Activated CD8-positive, alpha-beta T cell treated with anti-CD3 and anti-CD28 coated beads for 36 hours (primary cell): ENCODE results near the gene AATF. TPM values are rescaled to one million over a fixed set of nuclear protein-coding genes. Genes with fewer than 3 reads are reported as not detected.

ENCODE experiments used
- ATAC-seq: fragments of 200-7000 bp; cut with Tn5 transposase; one replicate; pipeline ENCODE4 v1.10.0; 2021; ENCODE audit warnings: mild to moderate bottlenecking, moderate library complexity
- CTCF ChIA-PET: fragments of 350-600 bp; sonication (Branson Sonifier 250); formaldehyde crosslinking; loops from one replicate; lab custom pipeline; 2021; ENCODE audit warnings: antibody characterized with exemption; lab: Charles Lee
- POLR2A ChIA-PET: fragments of 350-600 bp; sonication (Branson Sonifier 250); formaldehyde crosslinking; loops from one replicate; lab custom pipeline; 2021; ENCODE audit warnings: antibody characterized with exemption; lab: Charles Lee
- DNase-seq: peaks from one replicate; pipeline ENCODE4 v3.0.0-alpha.2; 2020
- H3K27ac Mint-ChIP-seq: one replicate; pipeline ENCODE4 v1.8.0; 2021; ENCODE audit warnings: mild to moderate bottlenecking, mixed read lengths
- H3K27me3 Mint-ChIP-seq: one replicate; pipeline ENCODE4 v1.8.0; 2021; ENCODE audit warnings: mixed read lengths
- H3K36me3 Mint-ChIP-seq: one replicate; pipeline ENCODE4 v1.8.0; 2021; ENCODE audit warnings: low read depth, mixed read lengths
- H3K4me1 Mint-ChIP-seq: one replicate; pipeline ENCODE4 v1.8.0; 2021; ENCODE audit warnings: low read depth, mixed read lengths
- H3K4me3 Mint-ChIP-seq: one replicate; pipeline ENCODE4 v1.8.0; 2021; ENCODE audit warnings: mild to moderate bottlenecking, moderate library complexity, mixed read lengths
- H3K9me3 Mint-ChIP-seq: one replicate; pipeline ENCODE4 v1.8.0; 2021; ENCODE audit warnings: mixed read lengths
- CTCF ChIP-seq: fragments of 200-600 bp; IDR thresholded peaks from one replicate; pipeline ENCODE4 v1.8.0; 2022; ENCODE audit warnings: antibody characterized with exemption, mild to moderate bottlenecking
- intact Hi-C: fragments of 100-400 bp; cut with micrococcal nuclease; formaldehyde crosslinking; loops from one replicate; pipeline ENCODE4 v1.10.0; 2022
- total RNA-seq, 2 experiments: library from RNA; stranded (reverse); gene quantifications; one replicate each; pipeline ENCODE4 v1.2.3, GENCODE V29; 2021

AATF gene
- total RNA-seq, 2 experiments from 2014 or later, result 81.8 to 90.3 TPM

- no peak for TF ChIP-seq CTCF
- Mint-ChIP-seq H3K27ac (no peak overlapping the region), H3K27me3 (no peaks in the 10 kb centered on the region)
Observed at GRCh38 chr17:37096071-37096470, 147.3 kb downstream of the AATF start.

GRCh38 chr17:37097154-37097553 lies 148.4 kb downstream of the AATF start:
- Mint-ChIP-seq H3K27me3 (no peaks in the 10 kb centered on the region), H3K27ac (no peak overlapping the region), H3K4me1 (no peaks in the 10 kb centered on the region), H3K4me3 (no peak overlapping the region), H3K36me3 (peaks cover 47% of the 10 kb centered on the region), H3K9me3 (no peaks in the 10 kb centered on the region)
- no peak for TF ChIP-seq CTCF
- no peak for ATAC-seq
- DNase-seq, result no peak
- POLR2A ChIA-PET, result no interaction called here
- intact Hi-C loops, result no loop called here
- CTCF ChIA-PET, result interaction anchor here (1.4 kb wide), 1 partner anchor 471 kb away, joined by 3 read pairs; no protein-coding TSS in a partner anchor

More at GRCh38 chr17:37096071-37096470, 147.3 kb downstream of the AATF start:
- POLR2A ChIA-PET, result interaction anchor here (0.7 to 1.0 kb wide), 2 partner anchors 9 to 69 kb away, joined by 3 to 5 read pairs; no protein-coding TSS in a partner anchor
- no peaks in the 10 kb centered on the region for H3K9me3 Mint-ChIP-seq
- ATAC-seq (no peak), DNase-seq (no peak)
- peaks cover 44% of the 10 kb centered on the region for H3K36me3 Mint-ChIP-seq
- no peak overlapping the region for H3K4me3 Mint-ChIP-seq
- H3K4me1 Mint-ChIP-seq, result peaks cover 2% of the 10 kb centered on the region
- intact Hi-C loops, result no loop called here
- CTCF ChIA-PET, result interaction anchor here (0.8 kb wide), 1 partner anchor 48 kb away, joined by 3 read pairs; no protein-coding TSS in a partner anchor

GRCh38 chr17:37098152-37098551 lies 149.4 kb downstream of the AATF start:
- ChIA-PET POLR2A (no interaction called here), CTCF (interaction anchor here (1.4 kb wide), 1 partner anchor 472 kb away, joined by 3 read pairs; no protein-coding TSS in a partner anchor)
- Mint-ChIP-seq H3K36me3 (peaks cover 46% of the 10 kb centered on the region), H3K27me3 (no peaks in the 10 kb centered on the region), H3K4me3 (no peak overlapping the region), H3K4me1 (no peaks in the 10 kb centered on the region), H3K27ac (no peak overlapping the region), H3K9me3 (no peaks in the 10 kb centered on the region)
- ATAC-seq, result no peak
- intact Hi-C loops, result no loop called here
- no peak for TF ChIP-seq CTCF
- no peak for DNase-seq

GRCh38 chr17:37098910-37099664 lies 150.3 kb downstream of the AATF start:
- DNase-seq, result no peak
- ATAC-seq, result no peak
- Mint-ChIP-seq H3K27ac (no peak overlapping the region), H3K36me3 (peaks cover 48% of the 10 kb centered on the region), H3K9me3 (no peaks in the 10 kb centered on the region), H3K4me1 (no peaks in the 10 kb centered on the region), H3K4me3 (no peak overlapping the region), H3K27me3 (no peaks in the 10 kb centered on the region)
- POLR2A ChIA-PET, result no interaction called here
- CTCF ChIA-PET, result no interaction called here
- no peak for TF ChIP-seq CTCF
- intact Hi-C loops, result no loop called here

- TF ChIP-seq CTCF, result no peak
- H3K27ac Mint-ChIP-seq, result no peak overlapping the region
- H3K36me3 Mint-ChIP-seq, result peaks cover 41% of the 10 kb centered on the region
- H3K4me3 Mint-ChIP-seq, result no peak overlapping the region
- intact Hi-C loops, result no loop called here
- ChIA-PET CTCF (no interaction called here), POLR2A (no interaction called here)
- no peak for DNase-seq
- H3K4me1 Mint-ChIP-seq, result no peaks in the 10 kb centered on the region
- no peaks in the 10 kb centered on the region for H3K9me3 Mint-ChIP-seq
- H3K27me3 Mint-ChIP-seq, result no peaks in the 10 kb centered on the region
- no peak for ATAC-seq
Observed at GRCh38 chr17:37100231-37100630, 151.5 kb downstream of the AATF start.
